HepG2 (cell line): ENCODE measurements around the gene AXIN2. TPM values are rescaled to one million over a fixed set of nuclear protein-coding genes. Genes with fewer than 3 reads are reported as not detected.

Experiments
- ATAC-seq: fragments of 200-7000 bp; cut with Tn5 transposase; 3 replicates; pipeline ENCODE4 v1.9.1; 2020; ENCODE audit warnings: mild to moderate bottlenecking, moderate library complexity
- BruUV-seq: library from RNA; stranded (reverse); fragments of 400-500 nt; replicated peaks from 2 replicates; lab custom pipeline; 2021; lab: Mats Ljungman, UMichigan
- CTCF ChIA-PET: fragments of 300-600 bp; formaldehyde crosslinking; extraction: SDS; loops from one replicate; lab custom pipeline; 2021; ENCODE audit warnings: low total read pairs, inconsistent platforms, low intra/inter-chr PET ratio; lab: Yijun Ruan, JAX
- POLR2A ChIA-PET: fragments of 350-600 bp; sonication (Branson Sonifier 250); formaldehyde crosslinking; loops from one replicate; lab custom pipeline; 2020; ENCODE audit warnings: antibody characterized with exemption, inconsistent platforms; lab: Yijun Ruan, JAX
- DNase-seq: peaks from one replicate; pipeline ENCODE4 v3.0.0-alpha.2; 2015; ENCODE audit warnings: low spot score
- FAIRE-seq: peaks from 3 replicates; lab custom pipeline; 2011; peaks lifted over from hg19 to GRCh38; lab: Jason Lieb, UNC
- H2AFZ ChIP-seq: one replicate; pipeline ENCODE4 v1.6.1; 2011; ENCODE audit warnings: low read length, inconsistent platforms
- H3K27ac ChIP-seq: fragments of 300-600 bp; 3 replicates; pipeline ENCODE4 v1.8.0; 2011; ENCODE audit warnings: mixed run types, mild to moderate bottlenecking, mixed read lengths, low read length, inconsistent platforms; ENCODE audit not compliant: insufficient read depth; ENCODE audit errors: extremely low read length
- H3K27me3 ChIP-seq, 2 experiments: fragments of 200-600 bp in 1 of 2; 2 replicates in 1 of 2; 3 replicates in 1 of 2; pipeline versions ENCODE4 v1.6.0 to v1.8.0; 2011; ENCODE audit warnings: low read length in 2 of 2, mild to moderate bottlenecking in 2 of 2, moderate library complexity in 2 of 2, inconsistent platforms in 1 of 2; ENCODE audit not compliant: insufficient read depth in 2 of 2, control insufficient read depth in 1 of 2
- H3K36me3 ChIP-seq, 2 experiments: fragments of 200-600 bp in 1 of 2; replicated peaks in 1 of 2; 2 replicates in 1 of 2; 3 replicates in 1 of 2; pipeline versions ENCODE4 v1.5.1 to v1.8.0; 2011; ENCODE audit warnings: low read length in 2 of 2, inconsistent platforms in 1 of 2; ENCODE audit not compliant: insufficient read depth in 2 of 2, control insufficient read depth in 1 of 2
- H3K4me1 ChIP-seq: 2 replicates; pipeline ENCODE4 v1.5.1; 2012; ENCODE audit warnings: low read length, inconsistent platforms; ENCODE audit not compliant: insufficient read depth
- H3K4me2 ChIP-seq: 2 replicates; pipeline ENCODE4 v1.6.0; 2011; ENCODE audit warnings: low read depth, low read length, inconsistent platforms
- H3K4me3 ChIP-seq, 3 experiments: fragments of 200-600 bp in 1 of 3; sonication (generic), shearing (Covaris generic) in 1 of 3; replicated peaks in 1 of 3; 2 replicates each; pipeline ENCODE4 v1.5.1; 2011 to 2016; ENCODE audit warnings: low read length in 3 of 3, inconsistent platforms in 2 of 3, low read depth in 2 of 3, mild to moderate bottlenecking in 2 of 3, control low read depth in 1 of 3, mixed read lengths in 1 of 3; ENCODE audit not compliant: insufficient read depth in 1 of 3
- H3K79me2 ChIP-seq: one replicate; pipeline ENCODE4 v1.6.1; 2011; ENCODE audit warnings: low read length, inconsistent platforms; ENCODE audit not compliant: insufficient read depth
- H3K9ac ChIP-seq: 2 replicates; pipeline ENCODE4 v1.6.0; 2011; ENCODE audit warnings: mild to moderate bottlenecking, low read depth, low read length, inconsistent platforms; ENCODE audit not compliant: insufficient read depth
- H3K9me3 ChIP-seq: 2 replicates; pipeline ENCODE4 v1.5.1; 2012; ENCODE audit warnings: mild to moderate bottlenecking, low read length
- H4K20me1 ChIP-seq: 2 replicates; pipeline ENCODE4 v1.6.0; 2011; ENCODE audit warnings: inconsistent platforms, mild to moderate bottlenecking, low read length, moderate library complexity; ENCODE audit not compliant: insufficient read depth
- ATF1 ChIP-seq: IDR thresholded peaks from 2 replicates; pipeline ENCODE4 v1.6.1; 2016; ENCODE audit warnings: mild to moderate bottlenecking, control low read depth
- LBX2 ChIP-seq: sonication (generic); formaldehyde crosslinking; IDR thresholded peaks from 2 replicates; pipeline ENCODE4 v1.5.0; 2020; ENCODE audit warnings: missing genetic modification reagents, mild to moderate bottlenecking, borderline replicate concordance
- PLRG1 ChIP-seq: fragments of 450-650 bp; conservative IDR thresholded peaks from 2 replicates; pipeline ENCODE4 v1.6.1; 2016
- RARA ChIP-seq: IDR thresholded peaks from 2 replicates; pipeline ENCODE4 v1.6.1; 2016; ENCODE audit warnings: missing genetic modification reagents, missing compliant biosample characterization
- THAP7 ChIP-seq: sonication (generic); formaldehyde crosslinking; IDR thresholded peaks from 2 replicates; pipeline ENCODE4 v1.8.1; 2023; ENCODE audit warnings: mild to moderate bottlenecking, missing genetic modification reagents
- ZNF543 ChIP-seq: sonication (generic); formaldehyde crosslinking; IDR thresholded peaks from 2 replicates; pipeline ENCODE4 v1.4.0; 2020; ENCODE audit warnings: mild to moderate bottlenecking, missing genetic modification reagents
- WGBS: methylation state at CpG from one replicate; pipeline ENCODE4 v1.1.6; 2017; ENCODE audit warnings: low lambda C conversion rate; 5-methylcytosine and 5-hydroxymethylcytosine counted together
- in situ Hi-C: cut with HindIII; loops from 2 replicates; pipeline ENCODE4 v1.10.0; 2017; ENCODE audit warnings: low pct_unique_long_range_greater_than_20kb; ENCODE audit not compliant: extremely low pct_ligation_motif_present
- intact Hi-C: fragments of 100-400 bp; cut with micrococcal nuclease; formaldehyde crosslinking; loops from one replicate; pipeline ENCODE4 v1.10.0; 2022; ENCODE audit not compliant: unreplicated experiment
- polyA plus RNA-seq, 8 experiments: library from polyadenylated mRNA; depleted of rRNA in 3 of 8; stranded (reverse) in 7 of 8; unstranded in 1 of 8; fragments of >200 nt; fragmentation: Illumina TruSeq in 4 of 8; extraction: Trizol in 4 of 8; gene quantifications; 2 replicates each; pipeline versions ENCODE4 v1.2.1 to v1.2.3, GENCODE V29; 2011 to 2016; ENCODE audit warnings: low read depth in 4 of 8, missing spikeins in 1 of 8, mixed read lengths in 1 of 8; ENCODE audit not compliant: insufficient read depth in 1 of 8
- total RNA-seq, 5 experiments: library from RNA; depleted of rRNA; stranded (reverse); fragments of >200 nt; fragmentation: Illumina TruSeq; extraction: Trizol; gene quantifications; 2 replicates each; pipeline ENCODE4 v1.2.3, GENCODE V29; 2016; ENCODE audit warnings: low read depth in 1 of 5
- TF ChIP-seq, protein P1 (sequence below): sonication (generic); formaldehyde crosslinking; IDR thresholded peaks from 2 replicates; pipeline ENCODE4 v1.4.0; 2020; ENCODE audit warnings: missing genetic modification reagents

AXIN2 gene
- total and polyA plus RNA-seq, 2 of the 13 experiments (the other 11 are each of a cell fraction or from before 2014, with no cell fraction given): 58.6 to 63.4 TPM

DNA sequence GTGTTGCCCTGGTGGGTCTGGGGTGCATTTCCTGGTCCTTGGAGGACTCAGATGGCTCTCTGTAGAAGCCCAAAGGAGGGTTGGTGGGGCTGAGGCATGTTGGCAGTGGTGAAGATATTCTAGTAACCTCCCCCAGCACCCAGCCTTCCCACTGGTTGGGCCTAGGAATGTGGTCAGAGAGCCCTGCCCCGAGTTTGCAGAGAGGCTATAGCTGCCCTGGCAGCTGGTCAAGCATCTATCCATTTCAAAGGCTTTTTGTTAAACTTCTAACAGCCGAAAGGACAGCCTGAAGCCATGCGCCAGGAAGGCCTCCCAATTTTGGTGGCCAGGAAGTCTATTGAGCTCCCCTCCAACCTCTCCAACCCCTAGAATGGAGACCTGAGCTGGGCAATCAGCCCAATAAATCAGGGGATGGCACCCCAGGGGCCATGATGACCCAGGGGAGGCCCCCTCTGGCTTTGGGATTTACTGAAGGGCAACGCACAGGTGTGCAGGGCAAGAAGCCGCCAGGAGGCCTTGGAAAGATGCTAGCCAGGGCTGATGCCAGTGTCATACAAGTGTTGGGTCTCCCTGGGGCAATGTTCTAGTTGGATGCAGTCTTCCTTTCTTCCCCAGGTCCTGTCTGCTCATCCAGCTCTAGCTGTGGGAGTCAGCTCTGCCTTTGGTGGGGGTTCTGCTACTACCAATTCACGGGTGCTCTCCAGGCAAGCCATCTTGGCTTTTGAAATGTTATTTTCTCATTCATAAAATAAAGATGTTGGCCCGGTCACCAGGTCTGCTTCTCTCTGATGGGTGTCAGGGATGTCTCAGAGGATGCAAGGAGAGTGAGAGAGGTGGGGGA, 30.9 kb upstream of the AXIN2 start:
- 46% methylated on average over 6 of the region's 7 CpGs for WGBS
- no peaks in the 10 kb centered on the region for H3K79me2 ChIP-seq
- H3K4me3 ChIP-seq: no peak overlapping the region
- FAIRE-seq: no peak
- no peaks in the 10 kb centered on the region for H3K36me3 ChIP-seq
- H2AFZ ChIP-seq: no peak overlapping the region
- no peak overlapping the region for H3K4me2 ChIP-seq
- no peaks in the 10 kb centered on the region for H3K27me3 ChIP-seq
- H4K20me1 ChIP-seq: no peaks in the 10 kb centered on the region
- peak; percentile 39 for DNase-seq
- no peak overlapping the region for H3K27ac ChIP-seq
- no peak for ATAC-seq
- BruUV-seq: no TSS peak
- H3K4me1 ChIP-seq: peaks cover 57% of the 10 kb centered on the region
- CTCF ChIA-PET: no interaction called here
- TF ChIP-seq ATF1 (CRISPR knock-in tag): no peak
- TF ChIP-seq, protein P1, sequence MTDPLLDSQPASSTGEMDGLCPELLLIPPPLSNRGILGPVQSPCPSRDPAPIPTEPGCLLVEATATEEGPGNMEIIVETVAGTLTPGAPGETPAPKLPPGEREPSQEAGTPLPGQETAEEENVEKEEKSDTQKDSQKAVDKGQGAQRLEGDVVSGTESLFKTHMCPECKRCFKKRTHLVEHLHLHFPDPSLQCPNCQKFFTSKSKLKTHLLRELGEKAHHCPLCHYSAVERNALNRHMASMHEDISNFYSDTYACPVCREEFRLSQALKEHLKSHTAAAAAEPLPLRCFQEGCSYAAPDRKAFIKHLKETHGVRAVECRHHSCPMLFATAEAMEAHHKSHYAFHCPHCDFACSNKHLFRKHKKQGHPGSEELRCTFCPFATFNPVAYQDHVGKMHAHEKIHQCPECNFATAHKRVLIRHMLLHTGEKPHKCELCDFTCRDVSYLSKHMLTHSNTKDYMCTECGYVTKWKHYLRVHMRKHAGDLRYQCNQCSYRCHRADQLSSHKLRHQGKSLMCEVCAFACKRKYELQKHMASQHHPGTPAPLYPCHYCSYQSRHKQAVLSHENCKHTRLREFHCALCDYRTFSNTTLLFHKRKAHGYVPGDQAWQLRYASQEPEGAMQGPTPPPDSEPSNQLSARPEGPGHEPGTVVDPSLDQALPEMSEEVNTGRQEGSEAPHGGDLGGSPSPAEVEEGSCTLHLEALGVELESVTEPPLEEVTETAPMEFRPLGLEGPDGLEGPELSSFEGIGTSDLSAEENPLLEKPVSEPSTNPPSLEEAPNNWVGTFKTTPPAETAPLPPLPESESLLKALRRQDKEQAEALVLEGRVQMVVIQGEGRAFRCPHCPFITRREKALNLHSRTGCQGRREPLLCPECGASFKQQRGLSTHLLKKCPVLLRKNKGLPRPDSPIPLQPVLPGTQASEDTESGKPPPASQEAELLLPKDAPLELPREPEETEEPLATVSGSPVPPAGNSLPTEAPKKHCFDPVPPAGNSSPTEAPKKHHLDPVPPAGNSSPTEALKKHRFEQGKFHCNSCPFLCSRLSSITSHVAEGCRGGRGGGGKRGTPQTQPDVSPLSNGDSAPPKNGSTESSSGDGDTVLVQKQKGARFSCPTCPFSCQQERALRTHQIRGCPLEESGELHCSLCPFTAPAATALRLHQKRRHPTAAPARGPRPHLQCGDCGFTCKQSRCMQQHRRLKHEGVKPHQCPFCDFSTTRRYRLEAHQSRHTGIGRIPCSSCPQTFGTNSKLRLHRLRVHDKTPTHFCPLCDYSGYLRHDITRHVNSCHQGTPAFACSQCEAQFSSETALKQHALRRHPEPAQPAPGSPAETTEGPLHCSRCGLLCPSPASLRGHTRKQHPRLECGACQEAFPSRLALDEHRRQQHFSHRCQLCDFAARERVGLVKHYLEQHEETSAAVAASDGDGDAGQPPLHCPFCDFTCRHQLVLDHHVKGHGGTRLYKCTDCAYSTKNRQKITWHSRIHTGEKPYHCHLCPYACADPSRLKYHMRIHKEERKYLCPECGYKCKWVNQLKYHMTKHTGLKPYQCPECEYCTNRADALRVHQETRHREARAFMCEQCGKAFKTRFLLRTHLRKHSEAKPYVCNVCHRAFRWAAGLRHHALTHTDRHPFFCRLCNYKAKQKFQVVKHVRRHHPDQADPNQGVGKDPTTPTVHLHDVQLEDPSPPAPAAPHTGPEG (CRISPR knock-in tag): no peak
- no peak for TF ChIP-seq LBX2
- TF ChIP-seq PLRG1: no peak
- TF ChIP-seq ZNF543: no peak
- no peak for TF ChIP-seq THAP7 (CRISPR knock-in tag)
- no peak for TF ChIP-seq RARA (CRISPR knock-in tag)
- intact Hi-C loops (no loop called here), in situ Hi-C loops (no loop called here)
- POLR2A ChIA-PET: no interaction called here
- H3K9me3 ChIP-seq: no peaks in the 10 kb centered on the region
- no peak overlapping the region for H3K9ac ChIP-seq
